Liver (tissue), 3 donors: ENCODE results near the gene TMEM212.

ENCODE experiments used
- JUND ChIP-seq, 2 donors: IDR thresholded peaks; 2 replicates each; pipeline ENCODE4 v1.6.1; 2016; ENCODE audit warnings: antibody characterized with exemption in 2 of 2
- TF ChIP-seq, protein P1 (sequence below): fragments of 150-350 bp; IDR thresholded peaks from 2 replicates; pipeline ENCODE4 v1.5.1; 2017; ENCODE audit warnings: improper control_type of control experiment, low read depth, low read length; ENCODE audit not compliant: missing input control
- donor health status: healthy.
- donor health status: healthy.

DNA sequence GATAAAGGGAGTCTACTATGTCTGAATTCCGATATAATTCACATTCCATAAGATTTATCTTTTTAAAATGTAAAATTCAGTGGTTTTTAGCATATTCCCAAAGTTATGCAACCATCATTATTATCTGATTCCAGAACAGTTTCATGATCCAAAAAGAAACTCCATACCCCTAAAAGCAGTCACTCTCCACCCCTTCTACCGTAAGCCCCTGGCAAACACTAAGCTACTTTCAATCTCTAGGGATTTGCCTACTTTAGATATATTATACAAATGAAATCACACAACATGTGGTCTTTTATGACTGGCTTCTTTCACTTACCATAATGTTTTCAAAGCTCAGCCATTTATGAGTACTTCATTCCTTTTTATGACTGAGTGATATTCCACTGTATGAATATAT is 65.6 kb downstream of the TMEM212 start:
- TF ChIP-seq, protein P1, sequence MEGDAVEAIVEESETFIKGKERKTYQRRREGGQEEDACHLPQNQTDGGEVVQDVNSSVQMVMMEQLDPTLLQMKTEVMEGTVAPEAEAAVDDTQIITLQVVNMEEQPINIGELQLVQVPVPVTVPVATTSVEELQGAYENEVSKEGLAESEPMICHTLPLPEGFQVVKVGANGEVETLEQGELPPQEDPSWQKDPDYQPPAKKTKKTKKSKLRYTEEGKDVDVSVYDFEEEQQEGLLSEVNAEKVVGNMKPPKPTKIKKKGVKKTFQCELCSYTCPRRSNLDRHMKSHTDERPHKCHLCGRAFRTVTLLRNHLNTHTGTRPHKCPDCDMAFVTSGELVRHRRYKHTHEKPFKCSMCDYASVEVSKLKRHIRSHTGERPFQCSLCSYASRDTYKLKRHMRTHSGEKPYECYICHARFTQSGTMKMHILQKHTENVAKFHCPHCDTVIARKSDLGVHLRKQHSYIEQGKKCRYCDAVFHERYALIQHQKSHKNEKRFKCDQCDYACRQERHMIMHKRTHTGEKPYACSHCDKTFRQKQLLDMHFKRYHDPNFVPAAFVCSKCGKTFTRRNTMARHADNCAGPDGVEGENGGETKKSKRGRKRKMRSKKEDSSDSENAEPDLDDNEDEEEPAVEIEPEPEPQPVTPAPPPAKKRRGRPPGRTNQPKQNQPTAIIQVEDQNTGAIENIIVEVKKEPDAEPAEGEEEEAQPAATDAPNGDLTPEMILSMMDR, result no peak
- no peak for TF ChIP-seq JUND (IDR thresholded peaks at IDR 0.05)
